SHP77 treated with DMSO at 0.1 percent for 48 hours (cell line): ENCODE measurements around the gene ZNF138.
"Not testable (repeated sequence)": the region's sequence is repeated elsewhere in the genome, so short reads cannot be mapped to it uniquely, and the experiment has no call there.

Experiments
- DNase-seq: peaks from one replicate; lab custom pipeline; 2025; lab: John Stamatoyannopoulos, UW

Gene ZNF138

DNA sequence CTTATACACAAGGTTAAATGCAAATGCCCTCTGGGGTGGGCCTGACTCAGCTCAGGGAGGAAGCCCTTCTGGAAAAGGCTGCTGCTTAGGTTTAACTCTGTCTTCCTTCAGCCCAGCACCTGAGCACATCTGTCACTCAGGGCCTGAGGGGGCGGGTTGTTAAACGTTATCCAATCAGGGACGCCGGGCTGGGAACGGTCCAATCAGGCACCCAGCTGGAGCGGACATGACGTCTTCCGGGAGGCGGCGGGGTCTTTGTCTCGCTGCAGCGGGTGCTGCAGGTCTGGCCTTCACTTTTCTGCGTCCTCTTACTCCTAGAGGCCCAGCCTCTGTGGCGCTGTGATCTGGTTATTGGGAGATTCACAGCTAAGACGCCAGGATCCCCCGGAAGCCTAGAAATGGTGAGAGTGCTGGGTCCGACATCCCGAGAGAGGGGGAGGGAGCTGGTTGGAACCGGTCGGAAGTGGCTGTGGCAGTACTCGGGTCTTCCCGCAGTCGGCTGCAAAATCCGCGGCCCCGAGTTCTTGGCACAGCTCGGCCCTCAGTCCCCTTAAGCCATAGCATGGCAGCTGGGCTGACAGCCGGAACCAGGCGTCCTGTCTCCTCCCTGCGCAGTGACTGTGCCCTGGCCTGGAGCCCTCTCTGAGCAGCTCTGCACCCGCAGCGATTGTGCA, at the start of gene ZNF138:
Gene ZNF138 (plus strand): TSS at position 258 of the 674 bp plus-strand sequence. CDS start 141 bp downstream, at position 399.
- DNase-seq, result peak; percentile 96

DNA sequence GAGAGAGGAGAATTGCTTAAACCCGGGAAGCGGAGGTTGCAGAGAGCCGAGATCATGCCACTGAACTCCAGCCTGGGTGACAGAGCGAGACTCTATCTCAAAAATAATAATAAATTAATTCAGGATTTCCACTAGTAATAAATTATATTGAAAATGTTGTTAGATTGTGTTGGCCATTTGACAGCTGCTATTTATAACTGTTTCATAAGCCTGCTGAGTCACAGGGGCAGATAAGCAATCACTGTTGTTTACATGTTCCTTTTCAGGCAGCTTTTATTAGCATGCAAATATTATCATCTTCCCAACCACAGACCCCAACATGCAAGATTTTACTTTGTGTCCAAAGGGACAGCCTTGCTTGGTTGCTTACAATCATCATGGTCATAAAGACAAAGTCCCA, 49.5 kb upstream of the ZNF138 start:
- DNase-seq, result no peak

DNA sequence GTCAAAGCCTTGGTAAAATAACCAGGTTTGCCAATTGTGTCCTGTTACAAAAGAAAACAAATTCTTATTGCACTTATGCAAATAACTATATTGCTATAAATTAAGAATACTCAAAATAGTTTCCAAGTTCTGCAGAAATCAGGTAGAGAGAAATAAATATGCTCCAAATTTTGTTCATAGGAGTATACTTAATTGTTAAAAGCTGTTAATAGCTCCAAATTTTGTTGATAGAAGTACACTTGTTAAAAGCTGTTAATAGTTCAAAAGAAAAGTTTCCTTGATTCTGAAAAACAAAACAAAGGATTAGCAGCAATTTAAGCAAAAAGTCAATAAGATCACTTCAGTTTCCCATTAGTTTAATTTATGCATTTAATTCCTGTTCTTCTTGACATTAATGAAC, 46.4 kb upstream of the ZNF138 start:
- no peak for DNase-seq

GRCh38 chr7:64753032-64753431, 41.2 kb upstream of the ZNF138 start:
- no peak for DNase-seq

- DNase-seq, result no peak
Measured at GRCh38 chr7:64755865-64756264, 38.4 kb upstream of the ZNF138 start.

- DNase-seq, result no peak
Measured at GRCh38 chr7:64758151-64758550, 36.1 kb upstream of the ZNF138 start.

DNA sequence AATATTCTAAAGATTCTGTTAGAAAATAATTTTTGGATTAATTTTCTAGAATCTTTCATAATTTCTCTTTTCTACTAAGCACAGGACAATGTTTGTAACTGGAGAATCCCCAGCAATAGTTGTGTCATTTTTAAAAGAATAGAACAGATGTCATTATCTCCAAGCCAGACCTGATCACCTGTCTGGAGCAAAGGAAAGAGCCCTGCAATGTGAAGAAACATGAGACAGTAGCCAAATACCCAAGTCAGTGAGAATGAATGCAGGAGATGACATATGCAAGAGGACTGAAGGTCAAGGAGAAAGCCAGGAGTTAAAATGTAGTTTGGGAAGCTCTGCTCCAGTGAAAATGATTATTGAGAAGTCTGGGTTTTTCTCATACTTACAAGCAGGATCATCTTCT, 25.4 kb upstream of the ZNF138 start:
- no peak for DNase-seq

DNA sequence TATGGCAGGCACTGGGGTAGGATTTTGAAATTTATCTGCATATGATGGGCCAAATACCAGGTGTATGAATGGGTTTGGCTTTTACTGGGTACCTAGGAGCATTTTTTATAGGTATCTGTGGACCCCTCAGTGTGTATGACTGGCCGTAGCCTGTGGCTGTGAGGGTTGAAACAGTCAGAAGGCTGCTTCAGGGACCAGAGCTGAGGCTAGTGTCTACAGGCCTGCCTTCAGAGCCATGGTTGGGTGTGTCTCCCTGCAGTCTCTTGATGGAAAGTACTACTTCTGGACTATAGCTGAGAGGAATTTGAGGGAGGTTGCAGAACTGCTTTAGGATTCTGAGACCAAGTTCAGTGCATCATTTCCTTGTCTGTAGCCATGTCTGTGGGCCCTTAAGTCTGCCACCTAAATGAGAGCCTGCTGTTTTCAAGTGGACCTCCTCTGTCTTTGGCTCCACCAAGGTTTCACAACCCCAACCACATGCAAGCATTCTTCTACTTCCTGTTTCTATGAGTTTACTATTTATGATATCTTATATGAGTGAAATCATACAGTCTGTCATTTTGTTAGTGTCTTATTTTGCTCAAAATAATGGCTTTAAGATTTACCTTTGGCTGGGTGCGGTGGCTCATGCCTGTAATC, 19.9 kb upstream of the ZNF138 start:
- no peak for DNase-seq

- DNase-seq, result no peak
Measured at GRCh38 chr7:64775289-64775688, 18.9 kb upstream of the ZNF138 start.

- DNase-seq, result not testable (repeated sequence)
Measured at GRCh38 chr7:64784842-64785241, 9.4 kb upstream of the ZNF138 start.

DNA sequence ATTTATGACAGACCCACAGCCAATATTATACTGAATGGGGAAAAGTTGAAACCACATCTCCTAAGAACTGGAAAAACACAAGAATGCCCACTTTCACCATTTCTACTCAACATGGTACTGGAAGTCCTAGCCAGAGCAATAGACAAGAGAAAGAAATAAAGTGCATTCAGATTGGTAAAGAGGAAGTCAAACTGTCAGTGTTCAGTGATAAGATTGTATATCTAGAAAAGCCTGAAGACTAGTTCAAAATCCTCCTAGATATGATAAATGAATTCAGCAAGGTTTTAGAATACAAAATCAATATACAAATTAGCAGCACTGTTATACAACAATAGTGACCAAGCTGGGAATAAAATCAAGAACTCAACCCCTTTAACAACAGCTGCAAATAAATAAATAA, 6.9 kb upstream of the ZNF138 start:
- no peak for DNase-seq

GRCh38 chr7:64789241-64789640, 5.0 kb upstream of the ZNF138 start:
- DNase-seq, result not testable (repeated sequence)

GRCh38 chr7:64793106-64793755, 997 bp upstream of the ZNF138 start:
- DNase-seq, result no peak

- no peak for DNase-seq
Measured at GRCh38 chr7:64795176-64795575, 948 bp downstream of the ZNF138 start.

GRCh38 chr7:64799169-64799568, 4.9 kb downstream of the ZNF138 start:
- not testable (repeated sequence) for DNase-seq

GRCh38 chr7:64802699-64803098, 8.5 kb downstream of the ZNF138 start:
- DNase-seq, result no peak

GRCh38 chr7:64807731-64808365, 13.6 kb downstream of the ZNF138 start:
- no peak for DNase-seq

- DNase-seq, result no peak
Measured at GRCh38 chr7:64811767-64812166, 17.5 kb downstream of the ZNF138 start.

DNA sequence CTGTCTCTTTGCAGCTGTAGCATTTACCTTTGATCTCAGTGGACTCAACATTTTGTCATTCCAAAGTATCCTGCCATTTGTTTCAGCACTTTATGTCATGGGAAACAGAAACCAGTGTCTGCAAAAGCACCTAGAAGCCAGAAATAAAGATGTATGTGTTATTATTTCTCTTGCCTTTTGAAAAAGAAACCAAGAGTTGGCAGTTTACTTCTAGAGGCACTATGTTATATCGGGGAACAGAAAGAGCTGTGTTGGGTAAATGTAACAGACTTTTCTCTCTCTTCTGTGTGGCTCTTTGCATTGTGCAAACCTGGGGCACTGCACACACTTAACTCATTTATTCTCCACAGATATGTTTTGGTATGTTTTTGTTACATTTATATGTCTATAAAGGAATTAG, 36.7 kb downstream of the ZNF138 start:
- DNase-seq, result no peak

DNA sequence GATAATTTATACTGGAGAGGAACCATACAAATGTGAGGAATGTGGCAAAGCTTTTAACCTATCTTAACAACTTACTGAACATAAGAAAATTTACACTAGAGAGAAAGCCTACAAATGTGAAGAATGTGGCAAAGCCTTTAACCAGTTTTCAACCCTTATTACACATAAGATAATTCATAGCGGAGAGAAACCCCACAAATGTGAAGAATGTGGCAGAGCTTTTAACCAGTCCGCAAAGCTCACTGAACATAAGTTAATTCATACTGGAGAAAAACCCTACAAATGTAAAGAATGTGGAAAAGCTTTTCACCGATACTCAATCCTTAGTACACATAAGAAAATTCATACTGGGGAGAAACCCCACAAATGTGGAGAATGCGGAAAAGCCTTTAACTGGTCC, 37.9 kb downstream of the ZNF138 start:
- no peak for DNase-seq

DNA sequence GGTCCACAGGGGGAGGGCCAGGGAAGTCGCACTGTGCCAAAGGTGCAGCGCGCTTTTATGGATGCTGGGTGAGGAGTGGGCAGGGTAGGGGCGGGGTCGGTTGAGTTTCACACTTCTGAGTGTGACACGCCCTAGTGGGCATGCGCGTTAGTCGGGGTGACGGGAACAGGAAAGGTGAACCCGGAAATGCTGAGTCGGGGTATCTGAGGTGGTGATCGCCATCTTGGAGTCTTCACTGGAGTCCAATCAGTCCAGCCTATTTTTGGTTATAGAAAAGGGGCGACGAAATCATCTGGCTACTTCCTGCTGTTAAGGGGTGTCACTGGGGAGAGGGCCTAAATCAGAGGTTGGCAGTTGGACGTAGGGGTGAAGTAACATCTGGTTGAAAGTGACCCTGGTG, 40.8 kb downstream of the ZNF138 start:
- no peak for DNase-seq

GRCh38 chr7:64835856-64836255, 41.6 kb downstream of the ZNF138 start:
- DNase-seq, result not testable (repeated sequence)

DNA sequence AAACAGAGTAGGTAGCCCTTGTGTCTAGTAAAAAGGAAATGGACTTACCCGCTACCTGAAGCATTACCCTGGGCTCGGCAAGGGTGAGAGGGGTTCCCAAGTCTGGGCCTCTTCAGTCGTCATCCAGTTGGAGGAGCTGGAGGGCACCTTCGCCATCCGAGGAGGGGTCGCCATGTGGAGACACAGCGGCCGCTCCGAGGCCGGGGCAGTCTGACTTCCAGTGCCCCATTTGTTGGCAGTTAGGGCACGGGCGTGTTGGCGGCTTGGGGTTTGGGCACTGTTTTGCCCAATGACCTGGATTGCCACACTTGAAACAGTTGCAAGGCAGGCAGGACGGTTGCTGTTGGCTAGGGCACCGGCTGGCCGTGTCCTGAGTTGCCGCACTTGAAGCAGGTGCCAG, 43.8 kb downstream of the ZNF138 start:
- not testable (repeated sequence) for DNase-seq
